IPS-11a (cell line): ENCODE results near the gene C14orf119.

ENCODE experiments used
- H3K4me3 ChIP-seq: one replicate; pipeline ENCODE4 v1.5.1; 2013; ENCODE audit warnings: low read depth, low read length, control low read depth

Gene C14orf119

DNA sequence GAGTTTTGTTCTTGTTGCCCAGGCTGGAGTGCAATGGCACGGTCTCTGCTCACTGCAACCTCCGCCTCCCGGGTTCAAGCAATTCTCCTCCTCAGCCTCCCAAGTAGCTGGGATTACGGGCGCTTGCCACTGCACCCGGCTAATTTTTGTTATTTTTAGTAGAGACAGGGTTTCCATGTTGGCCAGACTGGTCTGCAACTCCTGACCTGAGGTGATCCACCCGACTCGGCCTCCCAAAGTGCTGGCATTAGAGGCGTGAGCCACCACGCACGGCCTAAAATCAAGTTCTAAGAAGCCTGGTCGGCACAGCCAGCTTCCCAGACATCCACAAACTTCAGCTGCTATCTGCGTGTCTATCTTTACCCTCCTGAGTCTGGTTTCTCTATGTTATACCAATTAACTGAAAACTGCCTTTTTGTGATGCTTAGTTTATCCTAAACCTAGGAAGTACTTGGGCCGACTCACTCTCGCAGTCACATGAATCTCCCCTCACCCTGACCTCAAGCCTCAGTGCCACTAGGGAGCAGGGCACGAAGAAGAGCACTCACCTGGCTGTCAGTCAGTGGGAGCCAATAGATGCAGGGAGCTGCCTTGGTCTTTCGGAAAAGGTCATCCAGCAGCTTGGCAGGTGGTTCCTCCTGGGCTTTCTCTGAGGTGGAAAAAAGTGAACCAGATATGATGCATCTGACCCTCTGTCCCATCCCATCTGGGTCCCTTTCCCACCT is 34.6 kb upstream of the C14orf119 start:
- no peak overlapping the region for H3K4me3 ChIP-seq

DNA sequence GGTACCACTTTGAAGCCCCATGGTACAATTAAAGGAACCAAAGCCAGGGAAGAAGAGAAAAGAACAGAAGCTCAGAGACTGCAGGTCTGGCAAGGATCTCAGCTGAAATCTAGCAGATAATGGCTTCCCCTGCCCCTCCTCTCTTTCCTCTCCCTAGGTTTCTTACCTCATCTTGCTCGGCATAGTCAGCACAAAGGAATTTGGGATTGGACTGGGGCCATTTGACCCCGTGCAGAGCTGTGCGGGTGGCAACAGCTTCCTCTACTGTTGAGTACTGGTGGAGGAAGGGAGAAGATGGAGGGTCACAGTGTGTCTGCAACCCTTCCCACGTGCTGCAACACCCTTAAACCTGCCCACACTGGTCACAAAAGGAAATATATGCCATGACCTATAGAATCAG is 33.3 kb upstream of the C14orf119 start:
- no peak overlapping the region for H3K4me3 ChIP-seq

DNA sequence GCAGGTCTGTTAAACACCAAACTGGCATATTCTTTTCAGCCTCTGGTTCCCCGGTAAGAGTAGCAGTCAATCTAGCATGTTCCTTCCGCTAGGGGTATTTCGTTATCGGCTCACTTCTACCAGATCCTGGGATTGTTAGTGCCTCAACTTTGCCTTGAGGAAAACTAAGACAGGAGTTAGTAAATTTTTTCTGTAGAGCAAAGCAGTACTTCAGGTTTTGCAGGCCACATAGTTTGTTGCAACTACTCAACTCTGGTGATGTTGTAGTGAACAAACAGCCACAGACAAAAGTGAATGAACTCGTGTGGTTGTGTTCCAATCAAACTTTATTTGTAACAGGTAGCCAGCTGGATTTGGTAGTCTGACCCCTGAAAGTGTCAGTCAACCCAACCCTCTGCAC is 31.7 kb upstream of the C14orf119 start:
- H3K4me3 ChIP-seq = no peak overlapping the region

DNA sequence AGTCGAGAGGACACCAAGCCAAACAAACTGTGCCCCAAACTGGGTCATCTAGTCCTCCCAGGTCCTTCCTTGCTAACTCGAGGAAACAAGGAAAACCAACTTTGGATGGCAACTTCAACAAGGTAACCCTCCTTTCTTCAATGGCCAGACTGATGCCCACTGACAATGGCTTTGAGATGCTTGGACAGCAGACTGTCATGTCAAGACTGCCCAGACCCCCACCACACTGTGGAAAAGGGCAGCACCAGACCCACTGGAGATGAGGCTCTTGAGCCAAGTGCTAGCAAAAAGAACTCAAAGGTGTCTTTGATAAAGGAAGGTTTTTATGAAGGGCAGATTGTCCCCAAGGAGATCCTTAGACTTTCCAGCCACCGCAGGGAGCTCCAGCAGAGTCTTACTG is 28.9 kb upstream of the C14orf119 start:
- no peak overlapping the region for H3K4me3 ChIP-seq

DNA sequence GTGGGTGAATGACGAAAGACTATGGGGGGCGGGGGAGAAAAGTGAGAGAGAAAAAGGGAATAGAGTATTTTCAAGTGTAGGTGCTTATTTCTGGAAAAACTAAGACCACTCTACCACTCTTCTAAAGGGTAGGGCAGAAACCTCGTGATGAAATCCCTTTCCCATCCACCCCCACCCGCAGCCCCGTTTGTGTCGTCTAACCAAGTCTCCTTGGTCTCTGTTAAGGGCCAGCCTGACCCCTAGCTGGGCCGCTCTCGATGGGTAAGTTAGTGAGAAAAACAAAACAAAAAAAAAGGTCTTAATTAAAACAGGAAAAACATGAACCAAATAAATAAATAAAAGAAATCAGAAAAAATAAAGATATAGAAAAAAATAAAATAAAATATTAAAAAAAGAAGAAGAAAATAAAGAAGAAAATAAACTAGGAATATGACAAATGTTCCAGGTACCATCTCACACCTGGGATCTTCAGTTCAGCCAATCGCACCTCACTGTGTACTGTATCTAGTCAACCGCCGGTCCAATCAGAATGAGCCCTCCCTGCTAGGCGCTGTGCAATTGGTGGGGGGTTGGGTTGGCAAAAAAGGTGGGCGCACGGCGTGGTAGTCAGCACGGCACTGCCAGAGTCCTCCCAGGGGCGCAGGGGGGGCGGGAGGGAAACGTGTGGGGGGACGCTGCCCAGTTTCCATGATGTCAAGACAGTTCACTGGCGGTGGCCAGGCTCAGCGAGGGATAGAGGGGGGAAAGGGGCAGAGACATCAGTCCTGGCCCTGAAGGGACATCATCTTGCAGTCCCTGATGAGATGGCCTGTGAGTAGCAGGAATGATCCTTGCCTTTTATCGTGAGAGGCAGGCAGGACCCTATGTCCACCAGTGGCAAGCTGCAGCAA is 28.2 kb upstream of the C14orf119 start:
- H3K4me3 ChIP-seq = no peak overlapping the region

DNA sequence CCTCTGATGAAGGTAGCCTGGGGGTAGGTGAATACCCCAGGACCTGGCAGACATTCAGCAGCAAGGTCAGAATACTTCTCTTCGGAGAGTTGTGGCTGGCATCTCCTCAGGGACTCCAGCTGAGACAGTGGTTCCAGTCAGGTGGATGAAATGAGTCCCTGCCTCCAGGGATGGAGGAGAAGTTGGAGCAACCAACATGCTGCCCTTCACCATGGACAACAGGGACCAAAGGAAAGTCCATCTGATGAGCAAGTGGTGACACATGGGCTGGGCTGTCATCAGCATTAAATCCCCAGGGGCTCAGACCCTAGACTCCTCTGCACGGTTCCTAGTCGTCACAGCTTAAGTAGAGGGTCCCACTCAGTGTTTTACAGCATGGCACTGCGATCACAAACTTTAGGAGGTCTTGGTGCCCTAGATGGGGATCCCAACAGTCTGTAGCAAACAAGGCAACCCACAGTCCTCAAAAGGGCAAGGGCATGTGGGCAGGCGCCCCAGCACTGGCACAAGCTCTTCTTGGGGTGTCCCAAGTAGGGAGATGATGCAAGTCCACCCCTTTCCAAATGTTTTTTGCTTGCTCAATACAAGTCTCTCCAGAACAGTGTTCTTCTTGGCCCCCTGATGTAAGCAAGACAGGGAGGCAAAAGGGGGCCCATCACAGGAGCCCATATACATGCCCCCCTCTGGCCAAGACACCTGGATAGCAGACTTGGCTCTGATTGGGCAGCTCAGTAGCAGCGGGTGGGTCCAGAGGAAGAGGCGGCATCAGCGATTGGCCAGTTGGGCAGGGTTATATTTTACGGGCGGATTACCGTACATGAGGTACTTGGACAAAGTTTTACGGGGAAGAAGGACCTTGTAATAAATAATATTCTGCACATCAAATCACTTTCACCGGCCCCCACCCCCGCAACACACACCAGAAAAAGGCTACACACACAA is 27.2 kb upstream of the C14orf119 start:
- no peak overlapping the region for H3K4me3 ChIP-seq

DNA sequence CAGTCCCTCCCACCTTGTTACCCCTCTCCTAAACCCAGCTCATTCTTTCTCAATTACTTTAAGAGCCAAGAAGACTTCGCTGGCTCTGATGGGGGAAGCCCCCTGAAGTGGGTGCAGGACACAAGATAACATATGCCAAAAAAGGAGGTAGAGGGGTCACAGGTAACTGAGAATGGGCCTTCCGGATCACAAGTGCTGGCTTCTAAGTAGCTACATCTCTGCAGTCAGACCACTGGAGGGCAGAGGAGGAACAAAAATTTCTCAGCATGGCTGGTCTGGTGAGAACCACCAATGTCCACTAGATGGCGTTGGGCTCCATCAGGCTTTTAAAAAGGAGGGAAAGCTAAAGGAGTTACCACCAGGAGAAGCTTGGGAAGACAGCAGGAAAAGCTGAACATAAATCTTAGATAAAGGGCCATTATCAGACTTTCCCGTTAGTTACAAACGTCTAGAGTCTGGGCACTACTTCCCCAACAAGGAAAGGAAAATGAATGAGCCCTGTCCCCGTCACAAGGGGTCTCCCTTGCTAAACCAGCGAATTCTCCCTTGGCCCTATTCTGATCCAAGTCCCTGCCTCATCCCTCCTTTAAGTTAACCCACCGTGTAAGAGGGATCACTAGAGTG is 26.4 kb upstream of the C14orf119 start:
- no peak overlapping the region for H3K4me3 ChIP-seq

DNA sequence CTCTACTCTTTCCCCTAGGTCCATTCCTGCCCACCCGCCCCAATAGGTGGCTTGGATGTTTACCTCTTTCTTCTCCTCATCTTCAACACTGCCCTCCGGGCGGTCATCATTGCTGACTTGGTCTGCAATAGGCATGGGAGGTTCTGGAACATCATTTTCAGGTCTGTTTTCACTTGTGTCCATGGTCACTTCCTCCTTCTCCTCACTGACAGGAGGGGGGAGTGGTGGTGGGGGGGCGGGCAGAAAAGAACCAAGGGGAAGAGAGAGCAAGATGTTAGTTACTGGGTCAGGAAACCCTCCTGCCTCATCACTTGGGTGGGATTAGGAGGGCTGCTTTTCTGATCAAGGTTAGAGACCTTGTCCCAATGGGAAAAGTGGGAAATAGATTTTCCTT is 25.9 kb upstream of the C14orf119 start:
- H3K4me3 ChIP-seq = no peak overlapping the region

DNA sequence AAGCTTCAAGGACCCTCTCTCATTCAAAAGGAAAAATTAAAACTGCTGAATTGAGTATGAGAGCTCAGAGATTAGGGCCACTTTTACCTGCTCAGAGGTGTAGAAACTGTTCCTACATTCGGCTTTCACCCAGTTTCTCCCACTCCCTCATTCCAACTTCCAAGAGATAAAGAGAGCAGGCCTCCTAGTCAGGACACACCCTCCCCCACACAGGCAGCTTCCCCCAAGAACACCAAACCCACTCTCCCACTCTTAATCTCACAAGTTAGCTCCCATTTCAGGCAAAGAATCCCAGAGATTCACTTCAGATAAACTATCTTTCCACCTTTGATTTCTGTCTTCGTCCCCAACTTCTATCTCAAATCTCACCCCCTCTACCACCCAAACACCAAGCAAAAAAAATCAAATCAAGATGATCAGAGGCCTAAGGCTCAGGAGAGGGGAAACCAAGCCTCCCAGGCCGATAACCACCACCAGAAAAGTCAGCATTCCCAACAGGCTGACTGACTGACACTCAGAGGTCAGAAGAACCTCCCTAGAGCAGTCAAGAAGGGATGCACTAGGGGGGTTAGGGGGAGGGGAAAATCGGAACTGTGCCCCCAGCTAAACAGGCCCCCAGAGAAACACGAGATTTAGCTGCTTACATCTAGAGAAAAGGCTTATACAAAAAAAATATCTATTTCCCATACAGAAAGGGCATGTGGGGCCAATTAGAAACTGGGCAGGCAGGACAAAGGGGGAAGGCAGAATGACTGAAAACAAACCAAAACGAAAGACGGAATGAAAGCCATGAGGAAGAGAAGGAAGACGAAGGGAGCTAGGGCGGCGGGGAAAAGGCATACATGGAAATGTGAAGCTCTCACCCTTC is 24.8 kb upstream of the C14orf119 start:
- H3K4me3 ChIP-seq = peak overlapping the region; percentile 96

DNA sequence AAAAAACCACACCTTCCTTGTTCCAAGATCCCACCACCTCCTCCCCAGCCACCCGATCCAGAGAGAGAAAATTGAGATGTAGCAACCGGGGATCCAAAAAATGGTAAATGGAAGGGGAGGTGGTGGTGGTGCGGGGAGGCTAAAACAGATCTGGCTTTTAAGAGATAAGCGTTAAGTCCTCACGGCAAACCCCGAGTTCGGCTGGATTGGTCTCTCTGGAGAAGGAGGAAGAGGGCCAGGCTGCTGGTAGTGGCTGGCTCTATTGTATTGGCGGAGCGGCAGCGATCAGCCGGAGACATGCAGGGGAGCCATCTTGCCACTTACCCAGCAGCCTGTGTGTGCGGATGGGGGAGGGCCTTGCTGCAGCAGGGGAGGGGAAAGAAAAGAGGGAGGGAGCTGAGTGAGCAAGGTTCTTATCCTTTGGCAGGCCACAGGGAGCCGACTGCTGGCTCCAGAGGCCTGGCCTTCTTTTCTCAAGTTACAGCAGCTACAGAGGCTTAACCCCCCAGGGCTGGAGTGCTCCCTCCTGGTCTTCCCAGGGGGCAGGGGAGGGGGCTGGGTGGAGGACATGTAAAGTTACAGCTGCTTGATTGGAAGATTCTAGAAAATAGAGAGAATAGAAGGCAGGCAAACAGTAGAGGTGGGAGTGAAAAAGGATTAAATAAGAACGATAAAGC is 23.9 kb upstream of the C14orf119 start:
- H3K4me3 ChIP-seq = peak overlapping the region; percentile 96

DNA sequence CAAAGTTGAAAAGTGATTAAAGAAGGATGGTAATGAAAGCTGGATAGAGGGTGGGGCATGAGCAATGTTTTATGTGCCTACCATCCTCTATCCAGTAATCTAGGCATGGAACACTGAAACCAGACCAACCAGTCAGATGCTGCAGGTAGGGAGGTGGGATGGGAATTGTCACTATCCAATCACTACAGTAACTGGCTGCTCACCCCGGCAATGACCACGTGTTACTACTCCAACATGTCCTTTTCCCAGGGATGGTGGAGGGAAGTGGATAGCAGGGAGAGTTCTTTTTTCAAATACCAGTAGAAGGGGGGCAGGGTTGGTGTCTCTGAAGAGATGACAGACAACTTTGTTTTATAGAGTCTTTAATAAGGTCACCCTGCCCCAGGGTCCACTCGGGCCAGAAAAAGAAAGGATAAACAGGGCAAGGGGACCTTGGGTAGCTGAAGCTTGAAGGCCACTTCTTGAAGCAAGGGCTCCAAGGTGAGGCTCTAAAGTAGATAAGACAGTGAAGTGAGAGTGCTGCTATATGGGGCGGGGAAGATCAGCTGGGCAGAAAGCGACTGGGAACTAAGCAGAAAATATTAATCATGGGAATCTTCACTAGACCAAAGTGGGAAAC is 23.3 kb upstream of the C14orf119 start:
- H3K4me3 ChIP-seq = no peak overlapping the region

DNA sequence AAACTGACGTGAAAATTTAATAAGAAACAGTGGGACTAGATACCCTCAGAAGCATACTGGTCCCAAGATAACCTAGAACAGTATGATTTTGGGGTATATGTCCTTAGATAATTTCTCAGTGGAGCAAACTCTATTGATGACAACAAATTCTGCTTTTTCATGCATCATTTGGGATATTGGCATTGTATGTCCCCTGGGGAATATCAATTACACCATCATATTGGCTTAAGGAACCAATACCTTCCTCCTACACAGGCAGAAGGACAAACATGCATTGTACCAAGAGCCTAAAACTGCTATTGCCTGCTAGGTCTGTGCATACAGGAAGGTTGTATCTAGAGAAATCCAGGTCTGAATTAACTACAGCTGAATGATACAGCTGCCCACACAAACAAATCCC is 20.4 kb upstream of the C14orf119 start:
- no peak overlapping the region for H3K4me3 ChIP-seq

DNA sequence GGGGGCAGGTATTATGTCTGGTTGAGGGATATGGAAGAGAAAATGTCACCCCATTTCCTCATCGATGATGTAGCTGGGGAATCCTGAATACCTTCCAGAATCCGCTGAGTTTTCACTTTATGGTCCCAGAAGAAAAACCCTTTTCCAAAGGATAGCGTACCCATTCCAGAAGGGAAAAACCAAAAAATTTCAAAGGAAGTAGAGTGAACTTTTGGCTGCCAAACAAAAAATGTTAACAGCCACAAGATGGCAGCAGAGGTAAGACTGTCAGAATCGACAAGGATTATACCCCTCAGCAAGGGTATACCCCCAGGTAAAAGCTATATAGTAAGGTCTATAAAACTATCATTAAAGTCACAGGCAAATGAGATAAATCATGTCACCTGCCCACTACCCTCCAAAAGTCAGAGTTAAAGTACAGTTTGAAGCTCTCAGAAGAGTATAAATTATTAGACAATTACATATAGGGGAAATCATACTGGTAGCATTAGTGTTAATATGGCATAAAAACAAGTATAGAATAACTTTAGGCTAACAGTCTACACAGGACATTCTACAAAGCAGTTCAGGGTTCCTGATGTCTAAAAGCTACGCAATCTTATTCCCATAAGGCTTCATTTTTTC is 18.4 kb upstream of the C14orf119 start:
- no peak overlapping the region for H3K4me3 ChIP-seq

DNA sequence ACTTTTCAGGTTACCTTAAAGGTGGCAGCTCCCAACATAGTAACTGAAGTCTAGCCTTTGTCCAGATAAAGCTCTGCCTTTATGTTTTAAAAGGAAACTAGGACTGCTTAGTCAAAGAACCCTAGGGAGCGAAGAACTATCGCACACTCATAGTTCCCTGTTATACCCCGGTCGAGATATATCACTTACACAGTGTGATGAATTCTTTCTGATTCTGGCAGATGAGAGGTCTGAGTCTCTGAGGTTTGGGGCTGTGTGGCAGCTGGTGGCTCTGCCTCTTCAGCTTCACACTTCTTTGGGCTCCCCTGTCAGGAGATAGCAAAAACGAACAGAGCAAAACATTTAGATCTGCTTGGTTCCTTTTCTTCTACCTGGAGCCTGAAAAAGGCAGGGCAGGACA is 17.3 kb upstream of the C14orf119 start:
- no peak overlapping the region for H3K4me3 ChIP-seq

DNA sequence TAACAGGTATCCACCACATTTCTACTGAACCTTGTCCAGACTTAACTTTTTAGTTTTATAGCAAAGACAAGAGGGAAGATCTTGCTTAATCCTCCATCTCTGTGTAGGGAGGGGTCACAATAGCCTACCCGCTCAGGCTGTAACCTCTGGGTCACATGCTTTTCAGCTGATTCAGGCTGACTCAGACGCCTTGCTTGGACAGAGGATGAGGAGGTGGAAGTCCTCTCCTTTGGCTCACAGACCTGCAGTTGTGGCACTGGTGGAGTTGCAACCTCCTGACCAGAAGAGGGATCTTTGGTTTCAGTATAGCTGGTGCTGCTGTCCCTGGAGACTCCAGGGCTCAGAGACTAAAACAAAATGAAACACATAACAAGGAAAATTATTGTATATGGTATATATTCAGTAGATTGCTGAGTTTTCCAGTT is 16.6 kb upstream of the C14orf119 start:
- no peak overlapping the region for H3K4me3 ChIP-seq

DNA sequence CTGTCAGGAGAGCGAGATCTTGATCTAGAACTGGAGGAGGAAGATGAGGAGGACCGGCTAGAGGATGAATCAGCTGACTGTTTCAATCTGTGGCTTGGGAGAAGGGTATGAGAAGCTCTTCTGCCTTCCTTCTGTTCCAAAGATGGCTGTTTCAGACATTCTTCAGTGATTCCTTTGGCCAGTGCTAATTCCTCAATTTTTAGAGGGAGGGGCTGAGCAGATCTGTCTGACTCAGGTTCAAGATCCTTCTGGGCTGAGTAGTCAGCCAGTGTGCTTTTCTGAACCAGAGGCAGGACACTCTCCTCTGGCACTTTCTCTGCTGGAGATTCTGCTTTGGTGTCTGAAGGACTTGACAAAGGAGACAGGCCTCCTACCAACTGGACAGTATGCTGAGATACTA is 15.6 kb upstream of the C14orf119 start:
- H3K4me3 ChIP-seq = no peak overlapping the region

DNA sequence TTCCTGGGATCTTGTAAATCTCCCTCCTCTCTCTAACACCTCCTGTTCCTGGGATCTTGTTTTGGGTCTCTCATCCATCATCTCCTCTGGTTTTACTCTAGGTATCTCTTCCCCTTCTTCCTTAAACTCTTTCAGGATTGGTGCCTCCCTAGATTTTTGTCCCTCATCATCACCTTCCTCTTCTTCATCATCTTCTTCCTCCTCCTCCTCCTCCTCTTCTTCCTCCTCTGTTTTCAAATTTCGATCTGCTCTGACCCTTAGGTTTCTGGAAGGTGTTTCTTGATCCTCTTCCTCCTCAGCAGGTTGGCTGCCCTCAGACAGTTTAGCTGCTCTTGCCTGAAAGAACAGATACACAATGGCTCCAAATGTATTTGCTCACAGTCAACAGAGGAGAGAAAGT is 14.8 kb upstream of the C14orf119 start:
- no peak overlapping the region for H3K4me3 ChIP-seq

DNA sequence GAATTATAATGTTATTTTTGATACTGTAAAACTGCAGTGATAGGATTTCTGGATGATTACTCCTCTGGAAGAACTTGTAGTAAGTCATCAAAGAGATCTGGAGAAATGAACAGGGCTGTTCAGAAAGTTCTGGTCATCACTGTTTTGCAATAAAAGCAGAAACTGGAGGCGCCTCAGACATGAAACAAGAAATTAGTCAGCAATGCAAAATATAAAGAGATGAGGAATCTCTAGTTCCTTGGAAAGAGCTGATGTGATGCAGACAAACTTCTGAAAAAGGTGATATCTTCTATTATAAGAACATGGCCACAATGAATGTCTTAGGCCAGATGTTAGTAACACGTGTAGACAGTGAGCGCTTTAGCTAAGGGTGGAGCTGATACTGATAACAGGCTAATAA is 9.8 kb upstream of the C14orf119 start:
- H3K4me3 ChIP-seq = no peak overlapping the region
